ENCODE results near the gene PLK5.
"Not testable (repeated sequence)": the region's sequence is repeated elsewhere in the genome, so short reads cannot be mapped to it uniquely, and the experiment has no call there.

Gene PLK5

DNA sequence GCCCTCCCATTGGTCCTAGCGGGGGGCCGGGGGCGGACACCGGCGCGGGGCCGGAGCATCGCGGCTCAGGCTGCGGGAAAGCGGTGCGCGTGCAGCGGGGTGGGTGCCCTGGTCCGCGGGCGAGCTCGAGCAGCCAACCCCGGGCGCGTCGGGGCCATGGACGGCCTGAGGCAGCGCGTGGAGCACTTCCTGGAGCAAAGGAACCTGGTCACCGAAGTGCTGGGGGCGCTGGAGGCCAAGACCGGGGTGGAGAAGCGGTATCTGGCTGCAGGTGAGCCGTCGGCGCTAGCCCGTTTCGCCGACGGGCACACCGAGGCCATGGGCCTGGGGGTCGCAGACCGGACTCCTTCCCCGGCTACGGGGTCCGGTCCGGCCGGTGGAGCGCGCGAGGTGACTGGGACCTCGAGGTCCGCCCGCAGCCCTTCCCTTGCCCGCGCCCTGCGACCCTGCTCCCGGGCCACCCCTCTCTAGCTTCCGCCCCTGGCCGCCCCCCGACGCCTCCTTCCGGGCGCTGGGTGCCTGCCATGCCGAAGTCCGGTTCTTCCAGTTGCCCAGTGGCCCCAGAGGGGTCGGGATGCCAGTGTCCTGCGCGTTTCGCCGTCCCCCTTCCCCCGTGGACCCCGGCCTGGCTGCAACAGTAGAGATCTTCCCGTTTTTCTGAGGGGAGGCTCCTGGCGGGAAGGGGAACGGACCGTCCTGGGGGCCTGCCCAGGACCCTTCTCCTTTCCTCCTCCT is 32.6 kb upstream of the PLK5 start, which contains the start of gene REEP6:
Gene REEP6 (plus strand): TSS at position 68 of the 735 bp plus-strand sequence. CDS start 89 bp downstream, at position 157.
- no peak for DNase-seq

DNA sequence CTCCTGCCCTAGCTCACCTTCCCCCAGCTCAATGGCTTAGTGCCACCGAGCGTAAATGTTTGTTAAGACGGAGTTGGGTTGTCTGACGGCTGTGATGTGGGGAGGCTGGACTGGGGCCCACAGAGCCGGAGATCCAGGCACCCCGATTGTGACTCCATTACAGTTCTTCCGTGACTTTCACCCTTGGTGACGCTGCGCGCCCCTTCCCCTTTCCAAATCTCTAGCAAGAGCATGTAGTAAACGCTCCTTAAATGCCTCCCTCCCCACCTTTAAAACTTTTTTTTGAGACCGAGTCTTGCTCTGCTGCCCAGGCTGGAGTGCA is 32.1 kb upstream of the PLK5 start:
- DNase-seq, result no peak

DNA sequence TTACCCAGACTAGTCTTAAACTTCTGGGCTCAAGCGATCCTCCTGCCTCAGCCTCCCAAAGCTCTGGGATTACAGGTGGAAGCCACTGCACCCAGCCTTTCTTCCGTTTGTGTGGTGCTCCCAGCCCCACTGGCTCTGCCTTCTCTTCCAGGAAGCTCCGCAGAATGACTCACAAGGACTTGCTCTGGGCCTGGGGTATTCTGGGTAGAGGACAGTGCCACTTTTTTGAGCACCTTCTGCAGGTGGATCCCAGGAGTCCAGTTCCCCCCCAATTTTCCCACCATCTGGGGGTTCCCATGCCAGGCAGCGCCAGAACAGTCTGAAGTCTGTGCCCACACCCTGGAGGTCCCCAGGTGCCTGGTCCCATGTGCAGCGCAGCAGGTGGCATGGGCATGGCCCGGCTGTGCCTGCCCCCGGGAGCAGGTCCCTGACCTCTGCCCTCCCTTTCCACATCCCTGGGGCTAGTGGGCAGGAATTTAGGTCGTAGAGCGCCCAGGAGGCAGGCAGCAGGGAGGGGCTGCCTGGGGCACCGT is 31.3 kb upstream of the PLK5 start:
- DNase-seq, result no peak

DNA sequence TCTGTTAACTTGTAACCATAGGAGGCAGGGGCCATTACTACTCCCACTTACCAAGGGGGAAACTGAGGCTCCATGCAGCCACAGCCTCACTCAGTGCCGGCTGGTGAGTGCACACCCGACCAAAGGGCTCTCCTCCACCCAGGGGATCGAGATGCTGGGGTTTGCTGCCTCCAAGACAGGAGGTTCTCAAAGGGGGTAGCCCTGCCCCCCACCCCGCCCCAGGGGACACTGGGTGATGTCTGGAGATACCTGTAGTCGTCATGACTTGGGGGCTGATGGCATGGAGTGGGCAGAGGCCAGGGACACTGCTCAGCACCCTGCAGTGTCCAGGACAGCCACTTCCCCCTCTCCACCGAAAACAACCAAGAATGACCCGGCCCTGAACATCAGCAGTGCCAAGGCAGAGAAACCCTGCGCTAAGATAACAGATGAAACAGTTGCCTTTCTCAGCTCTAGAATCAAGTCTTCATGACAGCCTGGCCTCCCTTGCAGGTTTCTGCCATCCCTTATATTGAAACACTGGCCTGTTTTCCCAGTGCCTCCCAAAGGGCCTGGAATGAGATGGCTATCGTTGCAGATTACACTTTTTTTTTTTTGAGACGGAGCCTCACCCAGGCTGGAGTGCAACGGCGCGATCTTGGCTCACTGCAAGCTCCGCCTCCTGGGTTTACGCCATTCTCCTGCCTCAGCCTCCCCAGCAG is 29.6 kb upstream of the PLK5 start:
- no peak for DNase-seq

DNA sequence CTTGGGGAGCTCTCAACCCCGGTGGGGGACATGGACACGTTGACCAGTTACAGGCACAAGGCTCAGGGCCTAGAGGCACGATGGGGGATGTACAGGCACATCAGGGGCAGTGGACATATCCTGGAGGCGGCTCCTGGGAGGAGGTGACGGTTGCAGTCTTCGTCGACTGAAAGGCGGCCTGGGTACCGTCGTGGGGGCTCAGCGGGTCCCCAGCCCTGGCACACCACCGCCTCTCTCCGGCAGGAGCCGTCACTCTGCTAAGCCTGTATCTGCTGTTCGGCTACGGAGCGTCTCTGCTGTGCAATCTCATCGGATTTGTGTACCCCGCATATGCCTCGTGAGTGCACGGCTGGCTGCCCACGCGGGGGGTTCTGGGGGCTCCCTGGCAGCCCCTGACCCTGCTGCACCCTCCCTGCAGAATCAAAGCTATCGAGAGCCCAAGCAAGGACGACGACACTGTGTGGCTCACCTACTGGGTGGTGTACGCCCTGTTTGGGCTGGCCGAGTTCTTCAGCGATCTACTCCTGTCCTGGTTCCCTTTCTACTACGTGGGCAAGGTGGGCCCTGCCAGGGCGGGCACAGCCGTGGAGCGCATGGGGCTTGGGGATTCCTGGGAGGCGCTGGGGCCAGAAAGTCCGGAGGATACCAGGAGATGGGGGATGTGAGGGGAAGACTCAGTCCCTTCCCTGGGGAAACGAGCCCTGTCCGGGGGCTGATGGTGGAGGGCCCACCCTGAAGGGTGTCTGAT is 28.7 kb upstream of the PLK5 start:
- no peak for DNase-seq

DNA sequence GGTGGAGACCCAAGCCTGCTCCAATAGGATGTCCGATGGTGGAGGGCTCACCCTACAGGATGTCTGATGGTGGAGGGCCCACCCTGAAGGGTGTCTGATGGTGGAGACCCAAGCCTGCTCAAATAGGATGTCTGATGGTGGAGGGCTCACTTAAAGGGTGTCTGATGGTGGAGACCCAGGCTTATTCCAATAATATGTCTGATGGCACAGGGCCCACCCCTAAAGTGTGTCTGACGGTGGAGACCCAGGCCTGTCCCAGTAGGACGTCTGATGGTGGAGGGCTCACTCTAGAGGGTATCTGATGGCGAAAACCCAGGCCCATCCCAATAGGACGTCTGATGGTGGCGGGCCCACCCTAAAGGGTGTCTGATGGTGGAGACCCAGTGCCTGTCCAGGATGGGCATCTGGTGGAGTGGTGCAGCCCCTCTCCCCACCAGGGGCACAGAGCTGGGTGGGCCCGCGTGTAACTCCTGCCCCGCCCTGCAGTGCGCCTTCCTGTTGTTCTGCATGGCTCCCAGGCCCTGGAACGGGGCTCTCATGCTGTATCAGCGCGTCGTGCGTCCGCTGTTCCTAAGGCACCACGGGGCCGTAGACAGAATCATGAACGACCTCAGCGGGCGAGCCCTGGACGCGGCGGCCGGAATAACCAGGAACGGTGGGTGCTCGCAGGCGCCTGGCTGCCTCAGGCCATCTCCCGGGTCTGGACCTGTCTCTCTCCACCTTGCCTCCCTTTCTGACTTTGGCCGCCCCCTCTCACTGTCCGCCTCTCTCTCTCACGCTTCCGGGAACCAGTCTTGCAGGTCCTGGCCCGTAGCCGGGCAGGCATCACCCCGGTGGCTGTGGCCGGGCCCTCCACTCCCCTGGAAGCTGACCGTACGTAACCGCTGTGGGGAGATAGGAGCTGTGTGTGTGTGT is 27.8 kb upstream of the PLK5 start:
- DNase-seq, result no peak

DNA sequence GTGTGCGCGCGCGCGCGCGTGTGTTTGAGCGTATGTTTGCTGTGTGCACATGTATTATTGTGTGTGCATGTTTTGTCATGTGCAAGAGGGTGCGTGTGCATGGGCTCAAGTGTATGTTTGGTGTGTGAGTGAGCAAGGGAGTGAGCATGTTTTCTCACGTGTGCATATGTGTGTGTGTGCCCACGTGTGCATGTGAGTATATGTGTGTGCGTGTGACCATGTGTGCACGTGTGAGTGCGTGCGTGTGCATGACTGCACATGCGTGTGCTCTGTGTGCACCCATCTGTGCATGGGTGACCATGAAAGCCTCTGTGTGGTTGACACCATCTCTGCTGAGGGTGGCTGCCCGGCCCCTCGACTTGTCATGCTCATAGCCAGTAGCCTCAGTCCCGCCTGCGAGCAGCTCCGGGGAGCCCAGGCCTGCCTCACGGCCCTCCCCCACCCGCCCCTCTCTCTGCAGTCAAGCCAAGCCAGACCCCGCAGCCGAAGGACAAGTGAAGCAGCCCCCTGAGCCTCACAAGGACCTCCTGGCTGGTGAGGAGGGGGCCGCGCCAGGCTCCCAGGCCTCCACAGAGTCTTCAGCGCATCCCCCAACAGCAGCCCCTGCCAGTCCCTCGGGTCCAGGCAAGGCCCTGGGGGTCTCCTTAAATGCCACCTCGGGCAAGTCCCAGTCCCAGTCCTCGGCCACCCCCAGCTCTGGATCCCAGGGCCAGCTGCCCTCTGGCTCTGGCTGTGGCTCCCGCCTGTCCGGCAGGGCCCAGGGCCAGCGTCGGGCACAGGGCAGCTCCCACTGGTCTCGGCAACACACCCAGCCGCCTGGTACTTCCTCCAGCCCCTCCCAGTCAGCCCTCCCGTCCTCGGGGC is 26.9 kb upstream of the PLK5 start:
- DNase-seq, result no peak

DNA sequence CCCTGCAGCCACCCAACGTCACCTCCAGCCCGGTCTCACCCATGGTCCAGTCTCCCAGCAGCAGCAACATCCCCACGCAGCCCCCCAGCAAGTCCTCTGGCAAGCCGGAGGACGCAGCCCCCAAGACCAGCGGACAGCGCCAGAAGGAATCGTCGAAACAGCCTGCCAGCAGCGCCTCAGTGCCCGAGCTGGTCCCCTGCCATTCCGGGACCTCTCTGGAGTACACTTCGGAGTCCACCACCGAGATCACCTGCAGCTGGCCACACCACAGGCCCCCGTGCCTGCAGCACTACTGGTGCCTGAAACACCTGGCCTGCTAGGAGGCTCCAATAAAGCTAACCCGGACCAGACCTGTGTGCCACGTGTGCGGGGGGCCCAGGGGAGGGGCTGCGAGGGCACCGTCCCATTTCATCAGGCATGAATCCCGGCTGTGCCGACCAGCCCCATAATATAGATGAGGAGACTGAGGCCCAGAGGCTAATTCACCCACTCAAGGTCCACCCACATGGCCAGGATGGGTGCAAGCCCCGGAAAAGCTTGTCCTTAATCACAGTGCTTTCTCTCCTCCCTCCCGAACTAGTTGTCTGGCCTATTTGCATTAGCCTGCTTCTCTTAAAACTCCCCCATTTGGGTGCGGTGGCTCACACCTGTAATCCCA is 26.2 kb upstream of the PLK5 start:
- DNase-seq, result no peak

DNA sequence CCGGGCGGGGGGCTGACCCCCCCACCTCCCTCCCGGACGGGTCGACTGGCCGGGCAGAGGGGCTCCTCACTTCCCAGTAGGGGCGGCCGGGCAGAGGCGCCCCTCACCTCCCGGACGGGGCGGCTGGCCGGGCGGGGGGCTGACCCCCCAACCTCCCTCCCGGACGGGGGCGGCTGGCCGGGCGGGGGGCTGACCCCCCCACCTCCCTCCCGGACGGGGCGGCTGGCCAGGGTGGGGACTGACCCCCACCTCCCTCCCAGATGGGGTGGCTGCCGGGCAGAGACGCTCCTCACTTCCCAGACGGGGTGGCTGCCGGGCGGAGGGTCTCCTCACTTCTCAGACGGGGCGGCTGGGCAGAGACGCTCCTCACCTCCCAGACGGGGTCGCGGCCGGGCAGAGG is 24.6 kb upstream of the PLK5 start:
- not testable (repeated sequence) for DNase-seq

DNA sequence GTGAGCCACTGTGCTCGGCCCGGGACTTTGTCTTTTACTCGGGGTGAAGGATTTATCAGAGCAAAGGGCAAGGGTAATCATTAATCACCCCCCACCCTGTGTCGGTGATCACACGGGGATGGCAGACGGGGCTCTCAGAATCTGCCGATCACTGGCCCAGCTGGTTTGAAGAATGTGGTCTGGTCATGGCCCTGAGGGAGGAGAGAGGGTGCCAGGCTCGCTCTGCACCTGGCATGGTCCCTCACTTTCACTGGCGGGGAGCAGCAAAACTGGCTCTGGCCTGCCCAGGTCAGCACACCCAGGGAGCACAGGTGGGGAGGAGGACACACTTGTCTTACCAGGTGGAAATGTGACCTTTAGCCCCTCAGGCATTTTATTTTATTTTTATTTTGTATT is 22.7 kb upstream of the PLK5 start:
- no peak for DNase-seq

DNA sequence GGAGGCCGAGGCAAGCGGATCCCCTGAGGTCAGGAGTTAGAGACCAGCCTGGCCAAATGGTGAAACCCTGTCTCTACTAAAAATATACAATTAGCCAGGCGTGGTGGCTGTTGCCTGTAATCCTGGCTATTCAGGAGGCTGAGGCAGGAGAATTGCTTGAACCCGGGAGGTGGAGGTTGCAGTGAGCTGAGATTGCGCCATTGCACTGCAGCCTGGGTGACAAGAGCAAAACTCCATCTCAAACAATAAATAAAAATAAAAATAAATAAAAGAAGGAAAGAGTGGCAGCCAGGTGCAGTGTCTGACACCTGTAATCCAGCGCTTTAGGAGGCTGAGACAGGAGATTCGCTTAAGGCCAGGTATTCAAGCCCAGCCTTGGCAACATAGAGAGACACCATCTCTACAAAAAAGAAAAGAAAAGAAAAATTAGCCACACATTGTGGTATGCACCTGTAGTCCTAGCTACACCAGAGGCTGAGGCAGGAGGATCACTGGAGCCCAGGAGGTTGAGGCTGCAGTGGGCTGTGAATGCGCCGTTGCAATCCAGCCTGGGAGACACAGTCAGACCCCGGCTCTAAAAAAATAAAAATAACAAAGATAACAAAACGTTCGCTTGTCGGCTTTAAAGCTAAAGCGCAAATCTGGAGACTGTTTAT is 21.3 kb upstream of the PLK5 start:
- no peak for DNase-seq

DNA sequence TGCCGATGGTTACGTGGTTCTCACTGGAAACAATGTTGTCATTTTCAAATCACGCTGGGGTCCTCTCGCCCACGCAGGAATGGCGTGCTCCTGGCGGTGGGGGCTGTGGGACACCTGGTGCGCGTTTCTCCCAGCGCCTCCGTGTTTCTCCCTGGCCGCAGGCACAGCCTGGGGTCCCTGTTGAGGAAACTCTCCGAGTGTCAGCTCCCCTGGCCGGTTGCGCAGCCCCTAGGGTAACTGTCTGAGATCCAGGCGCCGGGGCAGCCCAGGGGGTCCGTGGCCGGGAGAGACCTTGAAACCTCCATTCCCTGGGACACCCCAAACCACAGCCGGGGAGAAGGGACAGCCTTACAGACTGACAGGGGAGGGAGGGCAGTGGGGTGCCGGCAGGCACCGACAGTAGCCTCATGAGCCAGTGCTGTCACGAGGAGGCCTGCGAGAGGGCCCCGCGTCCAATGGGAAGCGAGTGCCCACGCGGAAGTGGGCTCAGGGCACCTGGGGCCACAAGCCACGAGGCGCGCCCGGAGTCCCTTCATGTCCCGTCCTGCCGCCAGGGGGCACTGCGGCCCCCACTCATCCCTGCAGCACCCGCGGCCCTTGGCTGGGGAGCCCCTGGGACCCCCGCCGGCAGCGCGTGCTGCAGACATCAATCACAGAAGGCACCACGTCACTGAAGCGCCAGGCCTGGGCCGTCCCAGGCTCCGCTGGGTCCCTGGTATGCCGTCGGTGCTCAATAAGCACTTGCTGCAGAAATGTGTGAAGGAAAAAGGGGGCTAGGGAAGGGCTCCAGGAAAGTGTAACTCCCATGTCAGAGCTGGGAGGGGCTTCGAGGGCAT is 20.6 kb upstream of the PLK5 start:
- peak; percentile 28 to 56 (median 38) for DNase-seq

DNA sequence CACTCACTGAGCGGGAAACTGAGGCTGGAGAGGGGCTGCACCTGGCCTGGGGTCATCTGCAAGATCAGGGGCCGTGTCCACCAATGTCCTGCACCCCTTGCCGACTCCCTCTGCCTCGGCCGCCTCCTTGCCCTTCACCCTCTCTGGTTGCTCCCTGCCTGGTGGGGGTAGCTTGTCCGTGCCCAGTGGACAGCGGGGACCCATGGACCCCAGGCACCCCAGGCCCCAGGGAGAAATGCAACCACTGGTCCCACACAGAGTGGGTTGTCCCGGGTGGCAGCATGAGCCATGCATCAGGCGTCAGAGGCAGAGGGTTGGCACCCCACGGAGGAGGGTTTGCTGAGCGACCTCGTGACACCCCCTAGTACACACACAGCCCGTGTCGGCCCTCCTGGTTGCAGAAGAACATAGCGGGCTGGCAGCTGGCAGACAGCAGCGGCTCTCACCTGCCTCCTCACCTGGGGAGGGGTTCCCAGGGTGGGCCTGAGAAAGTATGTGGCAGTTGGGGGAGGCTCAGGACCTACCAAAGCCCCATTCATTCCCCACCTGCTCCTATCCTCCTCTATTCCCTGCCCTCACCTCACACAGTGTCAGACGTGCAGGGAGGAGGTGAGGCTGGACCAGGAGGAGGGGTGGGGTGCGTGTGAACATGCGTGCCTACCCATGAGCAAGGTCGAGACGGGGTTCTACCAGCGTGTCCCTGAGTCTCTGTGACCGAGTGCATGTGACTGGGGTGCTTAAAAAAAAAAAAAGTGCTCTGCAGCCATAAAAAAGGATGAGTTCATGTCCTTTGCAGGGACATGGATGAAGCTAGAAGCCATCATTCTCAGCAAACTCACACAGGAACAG is 19.7 kb upstream of the PLK5 start:
- no peak for DNase-seq

DNA sequence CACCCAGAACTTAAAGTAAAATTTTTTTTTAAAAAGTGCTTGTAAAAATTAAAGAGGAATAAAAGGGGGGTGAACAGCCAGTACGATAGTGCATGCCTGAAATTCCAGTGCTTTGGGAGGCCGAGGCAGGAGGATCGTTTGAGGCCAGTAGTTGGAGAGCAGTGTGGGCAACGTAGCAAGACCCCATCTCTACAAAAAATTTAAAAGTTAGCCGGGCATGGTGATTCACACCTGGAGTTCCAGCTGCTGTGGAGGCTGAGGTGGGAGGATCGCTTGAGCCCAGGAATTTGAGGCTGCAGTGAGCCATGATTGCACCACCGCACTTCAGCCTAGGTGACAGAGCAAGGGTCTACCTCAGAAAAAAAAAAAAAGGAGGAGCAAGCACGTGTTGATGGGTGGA is 18.9 kb upstream of the PLK5 start:
- no peak for DNase-seq

DNA sequence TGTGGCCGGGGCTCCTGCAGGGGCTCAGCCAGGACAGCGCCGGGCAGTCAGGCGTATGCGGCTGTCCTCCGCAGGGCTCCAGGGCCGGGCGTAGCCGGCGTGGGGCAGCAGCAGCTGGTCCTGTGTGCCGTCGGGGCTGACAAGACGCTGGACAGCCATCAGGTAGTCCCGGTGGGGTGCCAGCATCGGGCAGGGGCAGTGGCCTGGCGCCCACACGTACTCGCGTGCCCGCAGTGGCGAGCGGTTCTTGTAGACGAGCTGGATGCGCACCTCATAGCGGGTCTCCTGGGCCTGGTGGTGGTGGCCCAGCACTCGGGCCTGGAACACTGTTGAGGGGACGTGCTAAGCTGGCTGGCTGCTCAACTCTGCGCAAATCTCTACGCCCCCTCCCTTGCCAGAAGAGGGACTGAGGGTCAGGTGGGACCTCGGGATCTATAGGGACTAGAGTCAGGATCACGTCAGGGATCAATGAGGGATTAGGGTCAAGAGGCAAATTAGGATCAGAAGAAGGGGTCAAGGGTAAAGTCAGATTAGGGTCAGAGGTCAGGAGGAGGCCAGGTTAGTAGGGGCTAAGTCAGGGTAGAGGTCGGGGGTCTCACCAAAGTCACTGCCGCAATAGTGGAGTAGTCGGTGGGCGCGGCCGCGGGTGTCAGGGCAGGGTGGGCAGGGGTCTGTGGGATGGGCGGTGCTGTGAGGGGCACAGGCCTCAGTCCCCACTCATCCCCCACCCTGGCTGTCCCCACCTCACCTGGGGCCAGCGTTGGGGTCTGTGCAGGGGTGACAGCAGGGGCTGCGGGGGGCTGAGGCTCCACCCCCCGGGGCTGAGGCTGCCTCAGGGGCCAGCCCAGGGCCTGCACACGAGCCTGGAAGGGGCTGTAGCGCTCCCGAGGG is 17.6 kb upstream of the PLK5 start:
- no peak for DNase-seq

DNA sequence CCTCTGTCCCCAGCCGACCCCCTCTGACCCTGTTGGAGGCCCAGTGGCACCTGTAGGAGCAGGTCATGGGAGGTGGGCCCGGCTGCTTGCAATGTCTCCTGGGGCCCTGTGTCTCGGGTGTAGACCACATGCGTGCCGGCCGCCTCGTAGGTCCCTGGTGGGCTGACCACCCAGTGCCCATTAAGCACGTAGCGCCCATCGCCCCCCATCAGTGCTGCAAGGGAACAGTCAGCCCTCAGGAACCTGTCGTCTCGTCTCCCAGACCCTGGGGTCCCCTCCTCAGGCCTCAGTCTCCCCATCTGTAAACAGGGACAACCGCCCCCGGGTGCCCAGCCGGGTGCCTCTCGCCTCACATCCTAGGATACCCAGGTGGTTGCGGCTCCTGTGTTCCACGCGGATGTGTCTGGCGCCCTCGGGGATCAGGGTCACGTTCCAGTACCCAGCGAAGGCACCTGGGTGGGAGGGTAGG is 16.7 kb upstream of the PLK5 start:
- no peak for DNase-seq

DNA sequence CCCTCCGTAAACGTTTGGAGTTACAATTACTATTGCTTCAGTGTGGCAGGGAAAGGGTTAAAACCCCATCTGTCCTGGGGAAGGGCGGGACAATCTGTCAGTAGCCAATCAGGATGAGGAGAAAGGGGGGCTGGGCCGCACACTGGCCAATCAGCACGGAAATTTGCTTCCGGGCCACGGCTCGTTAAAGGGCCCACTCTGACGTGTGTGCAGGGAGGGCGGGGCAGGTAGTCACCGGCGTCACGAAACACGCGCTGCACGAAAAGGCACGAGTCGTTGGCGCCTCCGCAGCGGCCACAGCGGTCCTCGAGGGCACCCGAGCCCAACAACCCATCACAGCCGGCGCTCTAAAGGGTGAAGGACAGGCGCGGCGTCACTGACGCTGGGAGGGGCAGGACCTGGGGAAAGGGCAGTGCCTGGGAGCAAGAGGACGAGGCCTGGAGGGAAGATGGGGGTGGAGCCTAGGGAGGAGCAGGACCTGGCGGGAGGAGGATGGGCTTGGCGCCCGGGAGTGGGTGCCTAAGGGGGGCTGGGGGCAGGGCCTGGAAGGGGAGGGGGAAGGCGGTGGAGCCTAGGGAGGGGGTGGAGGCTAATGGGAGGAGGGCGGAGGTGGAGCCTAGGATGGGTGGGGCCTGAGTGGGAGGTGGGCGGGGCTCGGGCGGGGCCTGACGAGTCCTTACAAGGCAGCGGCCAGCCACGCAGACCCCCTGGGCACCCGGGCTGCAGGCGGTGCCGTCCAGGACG is 15.9 kb upstream of the PLK5 start:
- peak; percentile 72 to 88 (median 78) for DNase-seq

Data from activated naive CD4-positive, alpha-beta T cell (primary cell).